GM18519 (cell line): Measurements from ENCODE around the gene SUCNR1.

ENCODE experiments used
- ATAC-seq: cut with Tn5 transposase; IDR thresholded peaks from one replicate; pipeline ENCODE4 v1.9.1; 2021; ENCODE audit warnings: mild to moderate bottlenecking, moderate library complexity; ENCODE audit not compliant: unreplicated experiment, low FRiP score

SUCNR1 gene

GRCh38 chr3:151931171-151931570 is 57.7 kb downstream of the SUCNR1 start:
- ATAC-seq, result no peak

- ATAC-seq, result no peak
Observed at GRCh38 chr3:151933234-151933853, 59.9 kb downstream of the SUCNR1 start.
